GM12878 (cell line): ENCODE data around the gene ALCAM.

Experiments used
- HDAC2 ChIP-seq: fragments of 200-600 bp; sonication (generic); IDR thresholded peaks from 2 replicates; pipeline ENCODE4 v1.6.1; 2017
- KDM1A ChIP-seq: fragments of 200-600 bp; sonication (generic); IDR thresholded peaks from 2 replicates; pipeline ENCODE4 v1.6.1; 2016; ENCODE audit warnings: borderline replicate concordance
- POLR2AphosphoS5 ChIP-seq: IDR thresholded peaks from 2 replicates; pipeline ENCODE4 v1.6.1; 2011; ENCODE audit warnings: mild to moderate bottlenecking, low read length, inconsistent platforms
- RFX5 ChIP-seq: IDR thresholded peaks from 2 replicates; pipeline ENCODE4 v1.6.1; 2011; ENCODE audit warnings: low read depth, low read length, improper control_type of control experiment
- SPI1 ChIP-seq: IDR thresholded peaks from 2 replicates; pipeline ENCODE4 v1.6.1; 2011; ENCODE audit warnings: low read depth, mild to moderate bottlenecking, low read length, moderate library complexity, borderline replicate concordance; ENCODE audit not compliant: insufficient read depth
- ZBTB33 ChIP-seq: fragments of 450-650 bp; IDR thresholded peaks from 2 replicates; pipeline ENCODE4 v1.6.1; 2017; ENCODE audit warnings: mild to moderate bottlenecking
- ZNF687 ChIP-seq: fragments of 450-650 bp; IDR thresholded peaks from 2 replicates; pipeline ENCODE4 v1.6.1; 2017; ENCODE audit warnings: mild to moderate bottlenecking, moderate library complexity
- TF ChIP-seq, protein P1 (sequence below): IDR thresholded peaks from 2 replicates; pipeline ENCODE4 v1.6.1; 2011; ENCODE audit warnings: low read depth, mild to moderate bottlenecking, low read length, moderate library complexity, borderline replicate concordance; ENCODE audit errors: extremely low read depth
- TF ChIP-seq, protein P2 (sequence below): fragments of 450-650 bp; IDR thresholded peaks from 2 replicates; pipeline ENCODE4 v1.6.1; 2018; ENCODE audit warnings: mild to moderate bottlenecking, low read depth, moderate library complexity; ENCODE audit not compliant: partially characterized antibody
- TF ChIP-seq, protein P3 (sequence below): IDR thresholded peaks from 2 replicates; pipeline ENCODE4 v1.6.1; 2012; ENCODE audit warnings: low read depth, low read length, improper control_type of control experiment
- TF ChIP-seq, protein P4 (sequence below), 3 experiments: IDR thresholded peaks in 2 of 3; conservative IDR thresholded peaks in 1 of 3; 2 replicates each; pipeline ENCODE4 v1.5.1; 2011; ENCODE audit warnings: low read depth in 3 of 3, low read length in 3 of 3, mild to moderate bottlenecking in 3 of 3, control low read depth in 2 of 3, moderate library complexity in 2 of 3, inconsistent platforms in 1 of 3, mixed read lengths in 1 of 3; ENCODE audit not compliant: control insufficient read depth in 2 of 3, insufficient read depth in 1 of 3; ENCODE audit errors: extremely low read depth in 1 of 3

- no peak for TF ChIP-seq POLR2AphosphoS5
- TF ChIP-seq ZBTB33, result no peak
- TF ChIP-seq, protein P1, sequence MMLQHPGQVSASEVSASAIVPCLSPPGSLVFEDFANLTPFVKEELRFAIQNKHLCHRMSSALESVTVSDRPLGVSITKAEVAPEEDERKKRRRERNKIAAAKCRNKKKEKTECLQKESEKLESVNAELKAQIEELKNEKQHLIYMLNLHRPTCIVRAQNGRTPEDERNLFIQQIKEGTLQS, result no peak
- no peak for TF ChIP-seq KDM1A
- no peak for TF ChIP-seq RFX5
- TF ChIP-seq, protein P2, sequence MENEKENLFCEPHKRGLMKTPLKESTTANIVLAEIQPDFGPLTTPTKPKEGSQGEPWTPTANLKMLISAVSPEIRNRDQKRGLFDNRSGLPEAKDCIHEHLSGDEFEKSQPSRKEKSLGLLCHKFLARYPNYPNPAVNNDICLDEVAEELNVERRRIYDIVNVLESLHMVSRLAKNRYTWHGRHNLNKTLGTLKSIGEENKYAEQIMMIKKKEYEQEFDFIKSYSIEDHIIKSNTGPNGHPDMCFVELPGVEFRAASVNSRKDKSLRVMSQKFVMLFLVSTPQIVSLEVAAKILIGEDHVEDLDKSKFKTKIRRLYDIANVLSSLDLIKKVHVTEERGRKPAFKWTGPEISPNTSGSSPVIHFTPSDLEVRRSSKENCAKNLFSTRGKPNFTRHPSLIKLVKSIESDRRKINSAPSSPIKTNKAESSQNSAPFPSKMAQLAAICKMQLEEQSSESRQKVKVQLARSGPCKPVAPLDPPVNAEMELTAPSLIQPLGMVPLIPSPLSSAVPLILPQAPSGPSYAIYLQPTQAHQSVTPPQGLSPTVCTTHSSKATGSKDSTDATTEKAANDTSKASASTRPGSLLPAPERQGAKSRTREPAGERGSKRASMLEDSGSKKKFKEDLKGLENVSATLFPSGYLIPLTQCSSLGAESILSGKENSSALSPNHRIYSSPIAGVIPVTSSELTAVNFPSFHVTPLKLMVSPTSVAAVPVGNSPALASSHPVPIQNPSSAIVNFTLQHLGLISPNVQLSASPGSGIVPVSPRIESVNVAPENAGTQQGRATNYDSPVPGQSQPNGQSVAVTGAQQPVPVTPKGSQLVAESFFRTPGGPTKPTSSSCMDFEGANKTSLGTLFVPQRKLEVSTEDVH, result no peak
- no peak for TF ChIP-seq SPI1
- TF ChIP-seq, protein P3, sequence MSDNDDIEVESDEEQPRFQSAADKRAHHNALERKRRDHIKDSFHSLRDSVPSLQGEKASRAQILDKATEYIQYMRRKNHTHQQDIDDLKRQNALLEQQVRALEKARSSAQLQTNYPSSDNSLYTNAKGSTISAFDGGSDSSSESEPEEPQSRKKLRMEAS, result no peak
- TF ChIP-seq ZNF687, result no peak
- no peak for TF ChIP-seq HDAC2
- TF ChIP-seq, protein P4, sequence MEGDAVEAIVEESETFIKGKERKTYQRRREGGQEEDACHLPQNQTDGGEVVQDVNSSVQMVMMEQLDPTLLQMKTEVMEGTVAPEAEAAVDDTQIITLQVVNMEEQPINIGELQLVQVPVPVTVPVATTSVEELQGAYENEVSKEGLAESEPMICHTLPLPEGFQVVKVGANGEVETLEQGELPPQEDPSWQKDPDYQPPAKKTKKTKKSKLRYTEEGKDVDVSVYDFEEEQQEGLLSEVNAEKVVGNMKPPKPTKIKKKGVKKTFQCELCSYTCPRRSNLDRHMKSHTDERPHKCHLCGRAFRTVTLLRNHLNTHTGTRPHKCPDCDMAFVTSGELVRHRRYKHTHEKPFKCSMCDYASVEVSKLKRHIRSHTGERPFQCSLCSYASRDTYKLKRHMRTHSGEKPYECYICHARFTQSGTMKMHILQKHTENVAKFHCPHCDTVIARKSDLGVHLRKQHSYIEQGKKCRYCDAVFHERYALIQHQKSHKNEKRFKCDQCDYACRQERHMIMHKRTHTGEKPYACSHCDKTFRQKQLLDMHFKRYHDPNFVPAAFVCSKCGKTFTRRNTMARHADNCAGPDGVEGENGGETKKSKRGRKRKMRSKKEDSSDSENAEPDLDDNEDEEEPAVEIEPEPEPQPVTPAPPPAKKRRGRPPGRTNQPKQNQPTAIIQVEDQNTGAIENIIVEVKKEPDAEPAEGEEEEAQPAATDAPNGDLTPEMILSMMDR (IDR thresholded peaks at IDR 0.05 in 2 of 3, conservative IDR thresholded peaks at IDR 0.05 in 1 of 3; ENCODE audit: control insufficient read depth in 2 of 3, extremely low read depth in 1 of 3, insufficient read depth in 1 of 3, low read depth in 3 of 3, low read length in 3 of 3), result no peak
Observed at GRCh38 chr3:105387122-105387751, 20.5 kb downstream of the ALCAM start.
